ENCODE data around the gene LHPP.

The LHPP gene

GRCh38 chr10:124467165-124467564, 5.5 kb downstream of the LHPP start:
- Histone ChIP-seq H2BK120ac (ENCODE audit: low read depth, low read length) (no peak overlapping the region), H2BK12ac (ENCODE audit: low read length in 2 of 2) (no peak overlapping the region), H4K91ac (ENCODE audit: low read length) (no peak overlapping the region), H2AFZ (ENCODE audit: low read depth, low read length) (no peak overlapping the region), H3K36me3 (ENCODE audit: control insufficient read depth in 1 of 2, insufficient read depth in 2 of 2, low read depth in 1 of 2, low read length in 2 of 2) (peaks cover 0 to 21% of the 10 kb centered on the region in 2 experiments), H2BK15ac (ENCODE audit: low read depth, poor library complexity, severe bottlenecking) (no peak overlapping the region), H3K14ac (ENCODE audit: low read length in 2 of 2) (no peak overlapping the region), H2AK5ac (ENCODE audit: low read length, severe bottlenecking) (no peak overlapping the region), H4K8ac (ENCODE audit: low read length) (no peak overlapping the region), H3K9me3 (ENCODE audit: control insufficient read depth, low read length) (no peaks in the 10 kb centered on the region), H3K23ac (ENCODE audit: low read length in 2 of 2) (no peak overlapping the region), H3K27ac (ENCODE audit: low read length, poor library complexity, severe bottlenecking) (no peak overlapping the region), H3K4me1 (ENCODE audit: control insufficient read depth, insufficient read depth, low read depth, low read length) (peaks cover 6% of the 10 kb centered on the region), H3K18ac (ENCODE audit: low read depth in 1 of 2, low read length in 2 of 2) (no peak overlapping the region), H3K4ac (ENCODE audit: low read depth in 1 of 2, low read length in 2 of 2) (no peak overlapping the region), H3K4me2 (ENCODE audit: low read length, poor library complexity, severe bottlenecking) (no peak overlapping the region), H2BK5ac (ENCODE audit: low read depth, low read length, poor library complexity, severe bottlenecking) (no peak overlapping the region), H3K9ac (ENCODE audit: low read length) (no peak overlapping the region), H3K27me3 (ENCODE audit: control insufficient read depth in 1 of 2, insufficient read depth in 1 of 2, low read length in 2 of 2) (no peaks in the 10 kb centered on the region), H3K4me3 (ENCODE audit: insufficient read depth in 1 of 2, low read depth in 1 of 2, low read length in 2 of 2) (no peak overlapping the region), H3K79me1 (replicated peaks; ENCODE audit: low read length, poor library complexity, severe bottlenecking) (peaks cover 31% of the 10 kb centered on the region)
- no peak for DNase-seq
- WGBS = 98% methylated on average over 3 of the region's 4 CpGs

- Histone ChIP-seq H3K4me3 (ENCODE audit: insufficient read depth in 1 of 2, low read depth in 1 of 2, low read length in 2 of 2) (no peak overlapping the region), H3K4me2 (ENCODE audit: low read length, poor library complexity, severe bottlenecking) (no peak overlapping the region), H2AFZ (ENCODE audit: low read depth, low read length) (no peak overlapping the region), H4K8ac (ENCODE audit: low read length) (no peak overlapping the region), H3K4me1 (ENCODE audit: control insufficient read depth, insufficient read depth, low read depth, low read length) (peaks cover 3% of the 10 kb centered on the region), H3K23ac (ENCODE audit: low read length in 2 of 2) (no peak overlapping the region), H3K79me1 (replicated peaks; ENCODE audit: low read length, poor library complexity, severe bottlenecking) (peaks cover 29% of the 10 kb centered on the region), H3K36me3 (ENCODE audit: control insufficient read depth in 1 of 2, insufficient read depth in 2 of 2, low read depth in 1 of 2, low read length in 2 of 2) (peaks cover 0 to 21% of the 10 kb centered on the region in 2 experiments), H4K91ac (ENCODE audit: low read length) (peak overlapping the region; percentile 31), H3K9ac (ENCODE audit: low read length) (no peak overlapping the region), H3K14ac (ENCODE audit: low read length in 2 of 2) (no peak overlapping the region), H3K9me3 (ENCODE audit: control insufficient read depth, low read length) (no peaks in the 10 kb centered on the region), H3K27me3 (ENCODE audit: control insufficient read depth in 1 of 2, insufficient read depth in 1 of 2, low read length in 2 of 2) (no peaks in the 10 kb centered on the region), H2BK15ac (ENCODE audit: low read depth, poor library complexity, severe bottlenecking) (no peak overlapping the region), H2BK120ac (ENCODE audit: low read depth, low read length) (no peak overlapping the region), H2BK5ac (ENCODE audit: low read depth, low read length, poor library complexity, severe bottlenecking) (peak overlapping the region; percentile 1), H3K4ac (ENCODE audit: low read depth in 1 of 2, low read length in 2 of 2) (no peak overlapping the region), H2BK12ac (ENCODE audit: low read length in 2 of 2) (no peak overlapping the region), H3K18ac (ENCODE audit: low read depth in 1 of 2, low read length in 2 of 2) (no peak overlapping the region), H3K27ac (ENCODE audit: low read length, poor library complexity, severe bottlenecking) (no peak overlapping the region), H2AK5ac (ENCODE audit: low read length, severe bottlenecking) (no peak overlapping the region)
- WGBS = 92% methylated on average over 13 of the region's 13 CpGs
- no peak for DNase-seq
Measured at GRCh38 chr10:124468624-124469023, 7.0 kb downstream of the LHPP start.

GRCh38 chr10:124469956-124470484, 8.4 kb downstream of the LHPP start:
- Histone ChIP-seq H3K23ac (ENCODE audit: low read length in 2 of 2) (no peak overlapping the region), H3K14ac (ENCODE audit: low read length in 2 of 2) (no peak overlapping the region), H3K27ac (ENCODE audit: low read length, poor library complexity, severe bottlenecking) (no peak overlapping the region), H3K4ac (ENCODE audit: low read depth in 1 of 2, low read length in 2 of 2) (no peak overlapping the region), H3K9ac (ENCODE audit: low read length) (no peak overlapping the region), H3K9me3 (ENCODE audit: control insufficient read depth, low read length) (no peaks in the 10 kb centered on the region), H3K79me1 (replicated peaks; ENCODE audit: low read length, poor library complexity, severe bottlenecking) (peaks cover 23% of the 10 kb centered on the region), H3K4me1 (ENCODE audit: control insufficient read depth, insufficient read depth, low read depth, low read length) (peaks cover 3% of the 10 kb centered on the region), H4K8ac (ENCODE audit: low read length) (no peak overlapping the region), H2AK5ac (ENCODE audit: low read length, severe bottlenecking) (no peak overlapping the region), H4K91ac (ENCODE audit: low read length) (no peak overlapping the region), H2BK5ac (ENCODE audit: low read depth, low read length, poor library complexity, severe bottlenecking) (no peak overlapping the region), H3K36me3 (ENCODE audit: control insufficient read depth in 1 of 2, insufficient read depth in 2 of 2, low read depth in 1 of 2, low read length in 2 of 2) (peaks cover 0 to 21% of the 10 kb centered on the region in 2 experiments), H3K4me2 (ENCODE audit: low read length, poor library complexity, severe bottlenecking) (no peak overlapping the region), H3K4me3 (ENCODE audit: insufficient read depth in 1 of 2, low read depth in 1 of 2, low read length in 2 of 2) (peak overlapping the region in 1 of 2 experiments; percentile 28), H2BK15ac (ENCODE audit: low read depth, poor library complexity, severe bottlenecking) (no peak overlapping the region), H3K27me3 (ENCODE audit: control insufficient read depth in 1 of 2, insufficient read depth in 1 of 2, low read length in 2 of 2) (no peaks in the 10 kb centered on the region), H2BK12ac (ENCODE audit: low read length in 2 of 2) (no peak overlapping the region), H2AFZ (ENCODE audit: low read depth, low read length) (no peak overlapping the region), H3K18ac (ENCODE audit: low read depth in 1 of 2, low read length in 2 of 2) (no peak overlapping the region), H2BK120ac (ENCODE audit: low read depth, low read length) (no peak overlapping the region)
- no peak for DNase-seq
- 67% methylated on average over 20 of the region's 20 CpGs for WGBS

- 97% methylated on average over 10 of the region's 13 CpGs for WGBS
- no peak overlapping the region for H2BK120ac ChIP-seq (ENCODE audit: low read depth, low read length)
- no peak overlapping the region for H3K9ac ChIP-seq (ENCODE audit: low read length)
Measured at GRCh38 chr10:124470544-124471434, 9.2 kb downstream of the LHPP start.

More at GRCh38 chr10:124470544-124471434, 9.2 kb downstream of the LHPP start:
- Histone ChIP-seq H3K18ac (ENCODE audit: low read depth in 1 of 2, low read length in 2 of 2) (no peak overlapping the region), H2BK12ac (ENCODE audit: low read length in 2 of 2) (no peak overlapping the region), H3K14ac (ENCODE audit: low read length in 2 of 2) (no peak overlapping the region), H3K4me2 (ENCODE audit: low read length, poor library complexity, severe bottlenecking) (no peak overlapping the region), H3K9me3 (ENCODE audit: control insufficient read depth, low read length) (no peaks in the 10 kb centered on the region), H2AFZ (ENCODE audit: low read depth, low read length) (no peak overlapping the region), H4K8ac (ENCODE audit: low read length) (no peak overlapping the region), H2BK15ac (ENCODE audit: low read depth, poor library complexity, severe bottlenecking) (no peak overlapping the region), H3K27ac (ENCODE audit: low read length, poor library complexity, severe bottlenecking) (no peak overlapping the region), H3K79me1 (replicated peaks; ENCODE audit: low read length, poor library complexity, severe bottlenecking) (peaks cover 21% of the 10 kb centered on the region), H3K27me3 (ENCODE audit: control insufficient read depth in 1 of 2, insufficient read depth in 1 of 2, low read length in 2 of 2) (no peaks in the 10 kb centered on the region), H2BK5ac (ENCODE audit: low read depth, low read length, poor library complexity, severe bottlenecking) (no peak overlapping the region), H3K36me3 (ENCODE audit: control insufficient read depth in 1 of 2, insufficient read depth in 2 of 2, low read depth in 1 of 2, low read length in 2 of 2) (peaks cover 0 to 21% of the 10 kb centered on the region in 2 experiments), H3K4me3 (ENCODE audit: insufficient read depth in 1 of 2, low read depth in 1 of 2, low read length in 2 of 2) (no peak overlapping the region), H4K91ac (ENCODE audit: low read length) (no peak overlapping the region), H3K4ac (ENCODE audit: low read depth in 1 of 2, low read length in 2 of 2) (no peak overlapping the region), H2AK5ac (ENCODE audit: low read length, severe bottlenecking) (no peak overlapping the region), H3K23ac (ENCODE audit: low read length in 2 of 2) (no peak overlapping the region), H3K4me1 (ENCODE audit: control insufficient read depth, insufficient read depth, low read depth, low read length) (peaks cover 1% of the 10 kb centered on the region)
- no peak for DNase-seq
